Upper lobe of left lung (tissue), 4 donors: ENCODE measurements around the gene GALNT4.

Source experiments
- POLR2A ChIP-seq, 4 donors: fragments of 450-650 bp; IDR thresholded peaks; one replicate each; pipeline ENCODE4 v1.5.1; 2016 to 2017; ENCODE audit warnings: antibody characterized with exemption in 4 of 4, mild to moderate bottlenecking in 2 of 4
- POLR2AphosphoS5 ChIP-seq, 2 donors: sonication (generic); formaldehyde crosslinking; IDR thresholded peaks; one replicate each; pipeline ENCODE4 v1.5.1; 2017; ENCODE audit warnings: antibody characterized with exemption in 2 of 2
- TF ChIP-seq, protein P1 (sequence below), 6 experiments: fragments of 450-650 bp in 4 of 6; fragments of 200-600 bp in 2 of 6; sonication (generic) in 2 of 6; IDR thresholded peaks; one replicate each; pipeline ENCODE4 v1.5.1; 2016 to 2019; ENCODE audit warnings: antibody characterized with exemption in 6 of 6

DNA sequence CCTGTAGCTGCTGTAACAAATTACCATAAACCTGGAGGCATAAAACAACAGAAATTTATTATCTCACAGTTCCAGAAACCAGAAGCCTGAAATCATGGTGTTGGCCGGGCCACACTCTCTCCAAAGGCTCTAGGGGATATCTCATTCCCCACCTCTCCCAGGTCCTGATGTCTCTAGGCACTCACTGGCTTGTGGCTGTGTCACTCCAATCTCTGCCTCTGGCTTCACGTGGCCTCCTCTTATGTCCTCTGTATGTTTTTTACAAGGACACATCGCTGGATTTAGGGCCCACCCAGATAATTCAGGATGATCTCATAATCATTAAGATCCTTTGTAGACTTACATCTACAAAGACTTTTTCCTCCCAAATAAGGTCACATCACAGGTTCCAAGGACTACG lies 8.0 kb downstream of the GALNT4 start:
- TF ChIP-seq, protein P1, sequence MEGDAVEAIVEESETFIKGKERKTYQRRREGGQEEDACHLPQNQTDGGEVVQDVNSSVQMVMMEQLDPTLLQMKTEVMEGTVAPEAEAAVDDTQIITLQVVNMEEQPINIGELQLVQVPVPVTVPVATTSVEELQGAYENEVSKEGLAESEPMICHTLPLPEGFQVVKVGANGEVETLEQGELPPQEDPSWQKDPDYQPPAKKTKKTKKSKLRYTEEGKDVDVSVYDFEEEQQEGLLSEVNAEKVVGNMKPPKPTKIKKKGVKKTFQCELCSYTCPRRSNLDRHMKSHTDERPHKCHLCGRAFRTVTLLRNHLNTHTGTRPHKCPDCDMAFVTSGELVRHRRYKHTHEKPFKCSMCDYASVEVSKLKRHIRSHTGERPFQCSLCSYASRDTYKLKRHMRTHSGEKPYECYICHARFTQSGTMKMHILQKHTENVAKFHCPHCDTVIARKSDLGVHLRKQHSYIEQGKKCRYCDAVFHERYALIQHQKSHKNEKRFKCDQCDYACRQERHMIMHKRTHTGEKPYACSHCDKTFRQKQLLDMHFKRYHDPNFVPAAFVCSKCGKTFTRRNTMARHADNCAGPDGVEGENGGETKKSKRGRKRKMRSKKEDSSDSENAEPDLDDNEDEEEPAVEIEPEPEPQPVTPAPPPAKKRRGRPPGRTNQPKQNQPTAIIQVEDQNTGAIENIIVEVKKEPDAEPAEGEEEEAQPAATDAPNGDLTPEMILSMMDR (IDR thresholded peaks at IDR 0.05), result no peak
- TF ChIP-seq POLR2A (IDR thresholded peaks at IDR 0.05), result no peak
- no peak for TF ChIP-seq POLR2AphosphoS5 (IDR thresholded peaks at IDR 0.05)
